ENCODE measurements around the gene MEMO1.

GRCh38 chr2:31909661-31910060 is 101.1 kb downstream of the MEMO1 start:
- TF ChIP-seq CTCF (conservative IDR thresholded peaks at IDR 0.05; ENCODE audit: low read depth, low read length) (no peak), EZH2 (IDR thresholded peaks at IDR 0.05; ENCODE audit: borderline replicate concordance, low read depth, low read length, poor library complexity, severe bottlenecking) (no peak)
